NCI-H446 (cell line): ENCODE results near the gene TREX2.

ENCODE experiments used
- DNase-seq, 2 experiments: peaks; one replicate each; lab custom pipeline; 2025; lab: John Stamatoyannopoulos, UW

The TREX2 gene, protein sequence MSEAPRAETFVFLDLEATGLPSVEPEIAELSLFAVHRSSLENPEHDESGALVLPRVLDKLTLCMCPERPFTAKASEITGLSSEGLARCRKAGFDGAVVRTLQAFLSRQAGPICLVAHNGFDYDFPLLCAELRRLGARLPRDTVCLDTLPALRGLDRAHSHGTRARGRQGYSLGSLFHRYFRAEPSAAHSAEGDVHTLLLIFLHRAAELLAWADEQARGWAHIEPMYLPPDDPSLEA

DNA sequence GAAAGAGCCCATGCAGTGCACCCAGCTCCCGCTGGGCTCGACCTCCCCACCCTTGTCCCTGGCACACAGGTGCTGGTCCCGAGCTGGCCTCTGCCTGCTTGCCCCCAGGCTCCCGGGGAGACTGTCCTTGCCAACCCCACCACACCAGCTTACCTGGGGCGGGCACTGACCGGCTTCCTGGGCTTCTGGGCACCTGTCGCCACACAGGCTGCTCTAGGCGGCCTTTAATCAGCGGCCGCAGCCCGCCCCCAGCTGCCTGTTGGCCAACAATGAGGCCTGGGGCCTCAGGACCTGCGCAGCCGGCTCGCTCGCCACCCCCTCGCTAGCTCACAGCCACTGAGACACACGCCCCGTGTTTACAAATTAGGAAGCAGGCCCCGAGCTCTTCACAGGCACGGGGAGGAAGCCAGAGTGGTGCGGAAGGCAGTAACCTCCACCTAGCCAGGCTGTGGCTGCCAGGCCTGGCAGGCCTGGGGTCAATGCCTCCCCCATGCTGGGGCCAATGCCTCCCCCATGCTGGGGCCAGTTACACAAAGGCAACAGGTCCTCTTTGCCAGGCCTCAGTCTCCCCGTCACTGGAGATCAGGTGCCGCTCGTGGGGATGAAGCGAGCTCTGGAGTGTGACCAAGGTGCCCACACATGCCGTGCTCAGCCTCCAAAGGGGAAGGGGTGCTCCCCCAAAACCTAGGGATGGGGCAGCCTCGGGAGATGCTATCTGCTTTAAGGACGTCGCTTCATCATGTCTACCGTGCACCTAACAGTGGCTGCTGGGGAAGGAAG is at the start of gene TREX2:
TREX2 (minus strand) TSS at position 201 of the 780 bp plus-strand sequence. CDS start 626 bp downstream, outside the sequence.
- no peak for DNase-seq

DNA sequence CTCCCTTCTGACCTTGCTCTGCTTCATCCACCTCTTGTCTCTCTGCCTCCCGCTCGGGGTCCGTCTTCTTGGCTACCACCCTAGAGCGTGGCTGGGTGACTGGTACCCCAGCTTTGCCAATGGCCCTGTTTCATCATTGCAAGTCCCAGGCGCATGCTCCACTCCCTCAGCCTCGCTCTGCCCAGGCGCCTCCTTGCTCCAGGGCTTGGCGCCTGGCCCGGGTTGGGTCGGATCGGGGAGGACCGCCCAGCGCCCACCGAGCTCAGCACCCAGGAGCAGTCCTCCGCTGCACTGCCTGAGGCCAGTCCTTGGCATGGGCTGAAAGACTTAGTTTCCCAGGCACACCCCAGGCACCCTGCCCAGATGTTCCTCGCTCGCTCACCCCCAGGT is 49.5 kb upstream of the TREX2 start:
- no peak for DNase-seq

DNA sequence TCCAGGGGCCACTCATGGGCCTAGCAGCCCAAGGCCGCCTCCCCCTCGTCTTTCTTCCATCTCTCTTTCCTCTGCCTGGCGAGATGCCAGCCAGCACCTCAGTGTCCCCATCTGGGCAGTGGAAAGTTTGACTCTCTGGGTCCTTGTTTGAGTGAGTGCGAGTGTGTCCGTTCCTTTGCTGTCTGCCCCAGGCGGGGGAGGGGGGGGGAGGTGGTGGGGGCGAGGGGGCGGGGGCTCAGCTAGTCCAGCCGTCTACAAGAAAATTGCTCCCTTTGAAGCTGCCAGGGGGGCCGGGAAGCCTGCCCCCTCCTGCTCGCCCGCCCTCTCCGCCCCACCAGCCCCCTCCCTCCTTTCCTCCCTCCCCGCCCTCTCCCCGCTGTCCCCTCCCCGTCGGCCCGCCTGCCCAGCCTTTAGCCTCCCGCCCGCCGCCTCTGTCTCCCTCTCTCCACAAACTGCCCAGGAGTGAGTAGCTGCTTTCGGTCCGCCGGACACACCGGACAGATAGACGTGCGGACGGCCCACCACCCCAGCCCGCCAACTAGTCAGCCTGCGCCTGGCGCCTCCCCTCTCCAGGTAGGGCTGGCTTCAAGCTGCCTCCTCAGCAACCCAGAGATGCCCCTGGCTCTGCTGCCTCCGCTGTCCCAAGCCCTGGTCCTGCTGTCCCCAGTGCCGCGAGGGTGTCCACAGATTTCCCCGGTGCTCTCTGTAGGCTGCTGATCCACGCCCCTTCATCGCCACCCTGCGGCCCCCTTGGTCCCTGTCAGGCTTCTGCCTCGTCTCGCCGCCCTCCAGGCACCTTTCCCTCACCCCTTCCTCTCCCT is 48.9 kb upstream of the TREX2 start, which contains the start of gene BGN:
BGN (plus strand) TSS at position 440 of the 821 bp plus-strand sequence. CDS start 9,652 bp downstream, outside the sequence.
- DNase-seq = no peak

DNA sequence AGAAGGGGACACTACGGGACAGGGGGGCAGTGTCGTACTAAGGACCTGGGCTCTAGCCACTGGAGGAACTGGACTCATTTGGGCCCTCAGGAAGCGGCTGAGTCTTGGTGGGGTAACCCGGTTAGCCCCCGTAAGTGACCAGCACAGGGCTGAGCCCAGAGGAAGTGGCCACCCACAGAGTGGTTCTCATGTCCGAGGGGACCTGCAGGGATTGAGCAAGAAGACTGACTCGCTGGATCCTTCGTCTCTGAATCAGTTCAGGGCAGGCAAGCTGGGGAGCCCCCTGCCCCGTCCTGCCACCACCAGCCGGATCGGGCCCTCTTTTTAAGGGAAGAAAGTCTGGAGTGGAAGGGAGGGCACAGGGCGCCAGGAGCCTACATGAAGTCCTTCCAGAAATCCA is 48.2 kb upstream of the TREX2 start:
- no peak for DNase-seq

DNA sequence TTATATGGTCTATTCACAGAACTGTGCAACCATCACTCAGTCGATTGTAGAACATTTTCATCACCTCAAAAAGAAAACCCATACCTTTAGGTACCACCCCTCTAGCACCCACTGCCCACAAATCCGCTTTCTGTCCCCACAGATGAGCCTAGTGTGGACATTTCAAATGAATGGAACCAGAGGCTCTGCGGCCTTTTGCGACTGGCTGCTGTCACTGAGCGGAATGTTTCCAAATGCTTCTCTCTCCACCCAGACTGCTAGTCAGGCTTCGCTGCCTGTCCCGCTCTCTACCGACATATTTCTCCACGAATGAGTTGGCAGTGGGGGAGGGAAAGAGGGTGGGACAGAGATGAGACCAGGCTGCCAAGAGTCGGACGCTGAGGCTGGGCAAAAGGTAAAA is 47.2 kb upstream of the TREX2 start:
- DNase-seq = no peak

DNA sequence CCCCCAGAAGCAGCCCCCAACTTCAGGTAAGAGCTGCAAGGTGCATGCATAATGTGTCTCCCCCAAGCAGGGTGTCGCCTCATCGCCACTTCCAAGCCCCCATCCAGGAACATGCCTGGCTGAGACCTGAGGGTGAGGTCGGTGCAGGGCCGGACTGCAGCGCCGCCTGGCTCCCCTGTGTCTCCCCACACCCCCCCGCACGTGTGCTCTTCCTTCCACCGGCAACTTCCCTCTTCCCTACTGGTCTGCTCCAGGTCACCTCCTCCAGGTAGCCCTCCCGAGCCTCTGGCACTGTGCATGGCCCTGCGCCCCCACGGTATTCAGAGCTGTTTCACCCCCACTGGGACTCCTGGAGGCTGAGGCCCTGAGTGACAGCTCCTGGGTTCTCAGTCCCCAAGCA is 46.7 kb upstream of the TREX2 start:
- DNase-seq = no peak

DNA sequence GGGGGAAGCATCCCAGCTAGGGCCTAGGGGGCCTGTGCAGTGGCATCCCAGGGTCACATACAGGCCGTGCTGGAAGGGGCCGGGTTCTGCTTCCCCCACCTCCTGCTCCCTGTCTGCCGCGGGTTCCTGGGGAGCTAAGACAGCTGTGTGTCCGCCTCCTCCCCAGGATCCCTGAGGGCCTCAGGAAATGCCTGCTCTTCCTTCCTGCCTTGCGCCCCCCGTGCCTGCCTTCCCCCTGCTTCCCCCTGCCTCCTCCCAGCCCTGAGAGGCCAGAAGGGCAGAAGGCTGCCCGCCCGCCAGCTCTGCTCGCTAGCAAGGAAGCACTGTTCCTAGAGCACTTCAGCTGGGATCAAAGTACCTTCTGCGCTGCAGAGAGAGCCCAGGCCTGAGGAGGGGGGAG is 46.1 kb upstream of the TREX2 start:
- DNase-seq = no peak

DNA sequence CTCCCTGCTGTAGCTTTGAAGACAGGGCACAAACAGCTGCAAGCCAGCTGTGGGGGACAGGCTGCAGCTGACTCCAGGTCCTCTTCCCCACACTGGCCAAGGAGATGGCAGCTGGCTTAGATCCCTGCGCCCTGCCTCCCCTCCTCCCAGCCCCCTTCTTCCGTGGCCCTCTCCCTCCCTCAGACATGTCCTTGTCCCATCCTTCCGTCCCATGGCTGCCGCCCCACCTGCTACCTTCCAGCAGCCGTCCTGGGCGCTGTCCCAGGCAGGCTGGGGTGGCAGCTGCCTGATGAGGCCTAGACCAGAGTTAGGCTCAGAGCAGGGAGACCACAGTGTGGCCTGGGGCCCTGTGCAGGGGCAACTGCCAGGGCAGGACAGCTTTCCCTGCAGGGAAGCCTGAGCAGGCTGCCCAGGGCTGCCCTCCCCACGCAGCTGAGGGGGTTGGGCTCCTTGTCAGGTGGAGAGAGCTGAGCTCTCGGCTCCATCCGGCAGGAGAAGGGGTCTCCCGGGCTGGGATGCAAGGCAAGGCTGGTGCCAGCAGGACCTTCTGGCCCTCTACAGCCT is 45.6 kb upstream of the TREX2 start:
- DNase-seq = no peak

DNA sequence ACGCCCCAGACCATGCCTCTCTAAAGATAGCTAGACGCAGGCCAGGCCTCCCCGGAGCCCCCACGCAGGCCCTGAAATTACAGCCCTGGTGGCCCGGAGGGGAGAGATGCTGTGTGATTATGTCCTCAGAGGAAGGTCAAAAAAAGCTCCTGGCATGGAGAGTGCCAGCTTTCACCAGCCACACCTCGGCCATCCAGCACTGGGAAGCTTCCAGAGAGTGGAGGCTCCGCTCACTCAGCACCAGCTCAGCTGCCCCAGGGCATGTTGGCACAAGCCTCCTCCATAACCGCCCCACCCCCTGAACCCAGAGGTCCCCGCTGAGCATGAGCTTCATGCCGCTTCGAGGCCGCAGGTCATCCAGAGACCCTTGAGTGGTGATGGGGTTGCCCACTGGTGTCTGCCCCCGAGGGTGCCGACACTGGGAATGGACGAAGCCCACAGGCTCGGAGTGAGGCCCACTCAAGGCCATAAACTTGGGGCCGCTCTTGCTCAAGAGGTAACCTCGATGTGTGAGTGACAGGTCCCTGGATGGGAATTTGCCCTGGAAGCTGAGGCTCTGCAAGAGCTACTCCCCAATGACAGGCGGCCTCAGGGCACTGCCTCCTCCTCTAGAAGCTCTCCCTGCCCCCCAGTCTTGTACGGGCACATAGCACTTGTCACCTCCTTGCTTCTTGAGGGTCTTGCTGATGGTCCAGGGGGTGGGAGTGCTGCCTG is 44.5 kb upstream of the TREX2 start:
- DNase-seq = no peak

DNA sequence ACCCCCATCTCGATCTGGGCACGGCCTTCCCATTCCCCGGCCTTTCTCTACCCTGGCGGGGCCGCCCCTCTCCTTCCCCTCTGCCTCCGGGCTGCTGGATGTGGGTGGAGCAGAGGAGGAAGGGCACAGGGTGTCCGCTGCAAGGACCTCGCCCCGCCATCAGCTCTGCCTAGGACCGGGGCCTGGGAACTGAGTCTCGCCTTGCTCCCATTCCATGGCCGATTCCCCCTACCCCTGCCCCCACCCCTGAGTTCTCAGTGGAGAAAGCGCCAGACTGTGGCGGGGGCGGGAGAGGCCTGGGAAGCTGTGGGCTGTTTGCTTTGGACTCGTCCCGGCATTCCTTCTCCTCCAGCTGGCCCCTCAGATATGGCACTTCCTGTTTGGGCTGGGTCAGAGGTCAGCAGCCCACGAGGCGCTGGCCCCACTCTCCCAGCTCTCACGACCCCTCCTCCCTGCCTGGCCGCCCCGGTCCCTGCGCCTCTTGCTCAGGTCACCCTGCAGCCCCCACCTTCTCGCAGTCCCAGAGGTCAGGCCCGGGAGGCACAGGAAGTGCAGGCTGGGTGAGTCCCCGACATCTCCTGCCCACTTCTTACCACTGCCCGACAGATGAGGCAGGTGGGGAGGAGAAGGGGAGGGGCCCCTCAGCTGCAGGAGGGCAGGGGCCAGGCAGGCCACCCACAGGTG is 42.5 kb upstream of the TREX2 start:
- DNase-seq = no peak

DNA sequence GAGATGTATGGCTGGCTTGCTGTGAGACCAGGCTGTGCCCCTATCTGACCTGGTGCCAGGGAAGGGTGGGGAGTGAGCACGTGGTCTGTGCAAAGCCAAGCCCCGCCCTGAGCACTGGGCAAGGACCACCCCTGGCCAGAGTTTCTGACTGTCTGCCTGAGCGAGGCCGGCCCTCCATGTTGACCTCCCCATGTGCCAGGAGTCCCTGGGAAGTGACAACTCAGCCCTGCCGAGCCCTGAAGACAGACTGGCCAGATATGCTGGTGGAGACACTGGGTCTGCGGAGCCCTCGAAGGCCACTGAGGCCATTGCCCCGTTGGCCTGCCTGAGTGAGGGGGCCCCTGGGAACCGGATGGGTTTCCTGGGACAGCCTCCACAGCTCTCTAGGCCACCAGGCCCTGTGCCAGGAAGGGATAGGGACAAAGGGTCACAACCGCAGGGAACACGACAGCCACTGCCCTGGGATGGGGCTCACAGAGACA is 41.8 kb upstream of the TREX2 start:
- DNase-seq = no peak

DNA sequence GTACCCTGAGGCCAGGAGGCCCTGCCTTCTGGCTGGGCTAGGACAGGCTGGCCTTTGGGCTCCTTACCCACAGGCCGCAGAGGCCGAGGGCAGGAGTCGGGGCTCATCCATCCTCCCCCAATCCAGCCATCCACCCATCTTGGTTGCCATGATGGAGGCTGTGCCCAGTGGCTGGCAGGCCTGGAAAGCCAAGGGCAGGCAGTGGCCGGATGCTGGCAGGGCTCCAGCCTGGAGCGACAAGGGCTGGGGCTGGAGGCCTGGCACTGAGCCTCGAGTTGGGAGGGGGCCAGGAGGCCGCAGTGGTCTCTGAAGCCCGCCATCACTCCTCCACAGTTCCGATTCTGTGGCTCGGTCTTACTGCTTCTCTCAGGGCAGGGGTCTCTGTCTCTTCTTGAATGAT is 40.3 kb upstream of the TREX2 start:
- DNase-seq = no peak

DNA sequence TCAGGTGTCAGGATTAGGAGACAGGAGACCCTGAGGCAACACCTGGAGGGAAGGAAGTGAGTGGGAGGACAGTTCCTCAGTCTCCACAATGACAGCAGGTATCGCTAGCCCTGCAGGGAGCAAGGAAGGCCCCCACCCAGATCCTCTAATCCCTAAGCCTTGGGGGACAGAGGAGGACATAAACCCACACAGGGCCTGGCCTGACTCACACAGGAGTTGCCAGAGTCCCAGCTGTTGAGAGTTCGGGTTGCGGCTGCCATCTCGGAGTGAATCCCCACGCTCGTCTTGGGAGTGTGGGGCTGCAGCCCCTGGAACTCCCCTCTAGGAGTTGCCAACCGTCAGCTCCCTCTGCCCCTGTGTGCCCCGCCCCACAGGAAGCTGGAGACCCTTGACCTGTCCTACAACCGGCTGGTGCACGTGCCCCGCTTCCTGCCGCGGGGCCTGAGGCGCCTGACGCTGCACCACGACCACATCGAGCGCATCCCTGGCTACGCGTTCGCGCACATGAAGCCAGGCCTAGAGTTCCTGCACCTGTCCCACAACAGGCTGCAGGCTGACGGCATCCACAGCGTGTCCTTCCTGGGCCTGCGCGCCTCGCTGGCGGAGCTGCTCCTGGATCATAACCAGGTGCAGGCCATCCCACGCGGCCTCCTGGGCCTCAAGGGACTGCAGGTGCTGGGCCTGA is 39.7 kb upstream of the TREX2 start:
- DNase-seq = no peak

DNA sequence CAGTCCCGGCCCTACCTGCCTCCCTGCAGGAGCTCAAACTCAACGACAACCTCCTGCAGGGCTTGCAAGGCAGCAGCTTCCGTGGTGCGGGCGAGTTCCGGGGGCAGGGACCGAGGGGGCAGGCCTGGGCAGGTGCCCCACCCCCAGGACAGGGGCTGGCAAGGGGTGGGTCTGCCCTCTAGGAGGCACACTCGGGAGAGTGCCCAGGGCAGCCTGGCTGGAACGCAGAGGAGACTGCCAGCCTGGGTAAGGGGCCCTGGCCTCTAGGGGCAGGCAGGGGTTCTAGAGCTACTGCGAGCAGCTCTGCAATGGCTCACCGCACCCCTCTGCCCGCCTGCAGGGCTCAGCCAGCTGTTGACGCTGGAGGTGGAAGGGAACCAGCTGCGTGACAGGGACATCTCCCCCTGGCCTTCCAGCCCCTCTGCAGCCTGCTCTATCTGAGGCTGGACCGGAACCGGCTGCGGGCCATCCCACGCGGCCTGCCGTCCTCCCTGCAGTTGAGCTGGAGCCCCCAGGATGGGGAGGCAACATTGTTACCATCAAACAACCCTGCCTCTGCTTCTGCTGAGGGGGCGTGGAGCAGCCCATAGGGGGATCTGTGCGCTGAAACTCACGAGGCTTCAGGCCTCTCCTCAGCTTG is 36.6 kb upstream of the TREX2 start:
- DNase-seq = no peak

DNA sequence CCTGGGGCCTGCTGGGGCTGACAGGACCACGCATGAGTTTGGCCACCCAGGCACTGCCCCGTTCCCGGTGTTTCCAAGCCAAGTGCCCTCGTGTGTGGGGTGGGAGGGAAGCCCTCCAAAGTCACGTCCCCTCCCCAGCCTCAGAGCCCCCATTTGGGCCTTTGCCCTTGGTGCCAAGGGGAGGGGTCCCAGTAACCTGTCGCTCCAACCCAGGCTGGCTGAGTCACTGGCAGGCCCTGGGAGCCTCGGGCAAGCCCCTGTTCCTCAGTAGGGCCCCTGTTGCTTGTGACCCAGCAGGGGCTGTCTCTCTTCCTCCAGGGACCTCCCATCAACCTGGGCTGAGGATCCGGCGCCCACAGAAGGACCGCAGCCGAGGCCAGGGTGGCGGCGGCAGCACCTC is 35.2 kb upstream of the TREX2 start:
- DNase-seq = no peak

DNA sequence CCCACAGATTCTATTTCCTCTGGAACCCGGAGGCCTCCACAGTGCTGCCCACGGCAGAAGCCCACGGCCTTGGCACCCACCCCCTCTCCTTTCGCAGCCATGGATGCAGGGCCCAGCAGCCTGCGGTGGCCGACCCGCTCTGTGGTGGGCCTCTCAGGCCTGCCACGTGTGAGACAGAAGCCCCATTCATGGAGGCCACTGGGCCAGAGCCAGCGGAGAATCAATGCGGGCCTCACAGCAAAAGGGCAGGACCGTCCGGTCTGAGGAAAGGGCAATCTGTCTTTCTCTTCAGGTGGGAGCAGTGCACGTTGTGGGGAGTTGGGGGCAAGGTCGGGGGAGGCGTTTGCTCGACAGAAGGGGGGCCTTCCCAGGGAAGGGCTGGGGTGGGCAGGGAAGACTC is 32.9 kb upstream of the TREX2 start:
- DNase-seq = no peak

DNA sequence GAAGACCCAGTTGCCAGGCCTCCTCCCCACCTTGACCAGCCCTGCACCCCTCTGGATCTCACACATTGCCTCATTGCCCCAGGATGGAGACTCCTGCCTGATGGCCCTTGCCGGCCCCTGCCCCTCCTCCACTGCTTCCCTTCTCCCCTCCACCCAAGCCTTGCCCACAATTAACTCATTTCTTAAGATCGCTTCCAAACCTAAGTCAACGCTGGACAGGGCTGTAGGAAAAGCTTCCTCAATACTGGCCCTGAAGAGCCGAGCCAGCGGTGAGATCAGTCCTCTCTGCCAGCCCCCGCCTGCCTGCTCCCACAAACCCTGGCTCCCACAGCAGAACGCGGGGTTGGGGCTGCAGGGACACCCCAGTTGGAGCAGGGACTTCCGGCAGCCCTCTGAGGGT is 32.0 kb upstream of the TREX2 start:
- DNase-seq = no peak

DNA sequence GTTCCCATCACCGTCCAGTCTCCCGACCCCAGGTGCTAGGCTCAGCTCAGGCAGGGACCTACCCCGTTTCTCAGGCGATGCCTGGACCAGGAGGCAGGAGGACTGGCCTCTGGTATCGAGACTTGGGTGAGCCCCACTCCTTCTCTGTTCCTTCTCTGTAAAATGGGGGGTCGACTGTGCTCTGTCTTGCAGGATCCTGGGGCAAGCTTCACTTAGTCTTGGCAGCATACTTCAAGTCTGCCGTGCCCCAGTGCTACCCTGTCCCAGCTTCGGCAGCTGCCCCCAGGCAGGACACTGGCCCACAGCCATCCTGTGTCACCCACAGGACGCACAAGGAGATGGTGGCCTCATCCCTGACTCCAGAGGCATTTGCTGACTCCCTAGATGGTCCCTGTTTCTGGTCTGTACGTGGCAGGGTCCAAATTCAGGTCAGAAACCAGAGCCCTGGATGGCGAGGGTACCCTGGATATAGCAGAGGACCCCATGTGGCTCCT is 31.6 kb upstream of the TREX2 start:
- DNase-seq = peak in 1 of 2 experiments; percentile 51

DNA sequence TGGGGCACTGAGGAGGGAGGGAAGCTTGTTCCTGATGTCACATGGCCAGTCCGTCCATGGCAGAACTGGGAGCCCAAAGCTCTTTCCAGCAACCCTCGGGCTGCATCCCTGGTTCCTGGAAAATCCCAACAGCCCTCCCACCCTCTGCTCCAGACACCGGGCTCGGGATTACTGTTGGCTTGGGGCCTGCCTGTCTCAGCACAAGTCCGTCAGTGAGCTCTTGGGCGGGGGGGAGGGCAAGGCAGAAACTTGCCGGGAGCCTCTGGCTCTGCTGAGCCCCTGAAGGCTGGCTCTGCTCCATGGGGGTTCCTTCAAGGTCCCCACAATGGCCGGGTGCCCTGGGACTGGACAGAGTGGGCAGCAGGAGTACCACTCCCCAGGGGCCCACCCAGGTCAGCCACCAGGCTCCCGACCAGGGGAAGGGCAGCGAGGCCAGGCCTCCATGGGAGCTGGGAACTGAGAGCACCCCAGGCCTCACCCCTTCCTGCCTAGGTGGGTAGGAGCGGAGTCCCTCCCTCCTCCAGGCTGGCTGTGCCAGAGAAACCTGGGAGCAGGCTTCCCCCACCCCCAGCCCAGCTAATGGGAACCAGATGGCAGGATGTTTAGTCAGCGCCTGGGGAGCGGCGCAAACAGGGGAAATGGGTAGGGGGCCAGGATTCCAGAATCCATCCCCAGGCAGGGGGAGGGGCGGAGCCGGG is 31.0 kb upstream of the TREX2 start:
- DNase-seq = peak; percentile 49 to 64
